Subcutaneous abdominal adipose tissue (tissue), 5 donors: ENCODE data around the gene GUCA1A.
"Not testable (repeated sequence)": the region's sequence is repeated elsewhere in the genome, so short reads cannot be mapped to it uniquely, and the experiment has no call there.

ENCODE experiments used
- H3K27ac ChIP-seq: one replicate; pipeline ENCODE4 v1.7.0; 2013; ENCODE audit warnings: low read depth, mild to moderate bottlenecking, inconsistent platforms, low read length, moderate library complexity
- H3K27me3 ChIP-seq, 5 donors: one replicate each; pipeline ENCODE4 v1.7.0; 2013; ENCODE audit warnings: low read length in 5 of 5, inconsistent platforms in 1 of 5; ENCODE audit not compliant: control insufficient read depth in 5 of 5, insufficient read depth in 4 of 5
- H3K36me3 ChIP-seq, 5 donors: one replicate each; pipeline ENCODE4 v1.7.0; 2013; ENCODE audit warnings: low read length in 5 of 5; ENCODE audit not compliant: control insufficient read depth in 5 of 5, insufficient read depth in 5 of 5
- H3K4me1 ChIP-seq, 5 donors: one replicate each; pipeline ENCODE4 v1.7.0; 2013; ENCODE audit warnings: low read length in 5 of 5, mild to moderate bottlenecking in 3 of 5, moderate library complexity in 1 of 5; ENCODE audit not compliant: control insufficient read depth in 5 of 5, insufficient read depth in 5 of 5
- H3K4me3 ChIP-seq, 5 donors: one replicate each; pipeline ENCODE4 v1.7.0; 2013; ENCODE audit warnings: low read length in 5 of 5, low read depth in 1 of 5
- H3K9ac ChIP-seq, 5 donors: one replicate each; pipeline ENCODE4 v1.7.0; 2013; ENCODE audit warnings: low read length in 5 of 5, mild to moderate bottlenecking in 4 of 5, moderate library complexity in 3 of 5
- H3K9me3 ChIP-seq, 5 donors: one replicate each; pipeline ENCODE4 v1.7.0; 2013; ENCODE audit warnings: low read length in 5 of 5; ENCODE audit not compliant: control insufficient read depth in 5 of 5
- donor health status: healthy.
- donor health status: healthy.
- donor health status: healthy.
- donor health status: healthy.
- donor health status: healthy.

Gene GUCA1A

DNA sequence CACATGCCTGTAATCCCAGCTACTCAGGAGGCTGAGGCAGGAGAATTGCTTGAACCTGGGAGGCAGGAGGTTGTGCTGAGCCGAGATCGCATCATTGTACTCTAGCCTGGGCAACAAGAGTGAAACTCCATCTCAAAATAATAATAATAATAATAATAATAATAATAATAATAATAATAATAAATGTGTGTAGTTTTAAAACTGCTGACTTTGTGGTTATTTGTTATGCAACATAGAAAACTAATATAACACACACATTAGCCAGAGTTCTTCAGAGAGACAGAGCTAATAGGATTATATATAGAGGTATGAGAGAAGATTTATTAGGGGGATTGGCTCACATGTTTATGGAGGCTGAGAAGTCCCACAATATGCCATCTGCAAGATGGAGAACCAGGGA lies 3.4 kb upstream of the GUCA1A start:
- H3K4me3 ChIP-seq, H3K36me3 ChIP-seq, H3K27me3 ChIP-seq, H3K9me3 ChIP-seq, H3K9ac ChIP-seq, H3K27ac ChIP-seq, H3K4me1 ChIP-seq: not testable (repeated sequence)

GRCh38 chr6:42171813-42172581 lies 1.2 kb upstream of the GUCA1A start:
- Histone ChIP-seq H3K4me1 (peaks cover 0 to 7% (median 0%) of the 10 kb centered on the region in 5 donors), H3K9me3 (no peaks in the 10 kb centered on the region), H3K9ac (no peak overlapping the region), H3K27me3 (no peaks in the 10 kb centered on the region), H3K4me3 (no peak overlapping the region), H3K27ac (no peak overlapping the region), H3K36me3 (no peaks in the 10 kb centered on the region)

- no peak overlapping the region for H3K27ac ChIP-seq
- H3K27me3 ChIP-seq, result peaks cover 10 to 19% (median 15%) of the 10 kb centered on the region in 5 donors
- H3K36me3 ChIP-seq, result no peaks in the 10 kb centered on the region
- no peak overlapping the region for H3K4me3 ChIP-seq
- peaks cover 0 to 3% (median 0%) of the 10 kb centered on the region in 5 donors for H3K4me1 ChIP-seq
- no peaks in the 10 kb centered on the region for H3K9me3 ChIP-seq
- H3K9ac ChIP-seq, result no peak overlapping the region
Measured at GRCh38 chr6:42175860-42176259, 2.7 kb downstream of the GUCA1A start.

- H3K9ac ChIP-seq, result no peak overlapping the region
- H3K4me1 ChIP-seq, result peaks cover 0 to 3% (median 0%) of the 10 kb centered on the region in 5 donors
- H3K36me3 ChIP-seq, result no peaks in the 10 kb centered on the region
Measured at GRCh38 chr6:42176981-42177380, 3.8 kb downstream of the GUCA1A start.

GRCh38 chr6:42177514-42178364 lies 4.6 kb downstream of the GUCA1A start:
- no peak overlapping the region for H3K27ac ChIP-seq
- peaks cover 10 to 19% (median 15%) of the 10 kb centered on the region in 5 donors for H3K27me3 ChIP-seq
- no peaks in the 10 kb centered on the region for H3K36me3 ChIP-seq
- H3K4me3 ChIP-seq, result no peak overlapping the region
- no peaks in the 10 kb centered on the region for H3K9me3 ChIP-seq
- no peak overlapping the region for H3K9ac ChIP-seq
- H3K4me1 ChIP-seq, result peaks cover 0 to 8% (median 0%) of the 10 kb centered on the region in 5 donors

More at GRCh38 chr6:42176981-42177380, 3.8 kb downstream of the GUCA1A start:
- Histone ChIP-seq H3K9me3 (no peaks in the 10 kb centered on the region), H3K27me3 (peaks cover 10 to 19% (median 15%) of the 10 kb centered on the region in 5 donors), H3K4me3 (no peak overlapping the region), H3K27ac (no peak overlapping the region)

DNA sequence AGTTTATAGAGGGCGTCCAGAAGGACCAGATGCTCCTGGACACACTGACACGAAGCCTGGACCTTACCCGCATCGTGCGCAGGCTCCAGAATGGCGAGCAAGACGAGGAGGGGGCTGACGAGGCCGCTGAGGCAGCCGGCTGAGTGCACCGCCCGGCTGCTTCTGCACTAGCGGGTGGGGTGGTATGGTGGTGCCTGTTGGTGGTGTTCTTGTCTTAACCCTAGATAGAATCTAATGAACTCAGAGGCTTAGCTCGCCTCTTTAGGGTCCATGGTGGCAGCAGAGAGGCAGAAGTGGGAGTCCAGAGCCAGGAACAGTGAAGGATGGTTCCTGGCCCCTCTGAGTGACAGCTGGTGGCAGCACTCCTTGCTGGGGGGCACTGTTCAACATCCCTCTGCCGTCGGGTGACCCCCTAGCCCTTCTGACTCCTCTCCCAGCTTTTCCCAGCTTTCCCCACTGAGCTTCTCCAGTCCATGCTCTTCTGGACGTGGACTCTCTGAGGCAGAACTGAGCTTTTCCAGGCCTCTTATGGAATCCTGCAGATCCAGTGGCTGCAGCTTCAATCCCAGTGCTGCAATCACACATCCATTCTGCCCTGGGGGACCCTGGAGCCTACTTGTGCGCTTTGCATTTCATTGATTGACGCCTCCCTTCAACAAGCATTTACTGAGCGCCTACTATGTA lies 6.2 kb downstream of the GUCA1A start:
- Histone ChIP-seq H3K36me3 (no peaks in the 10 kb centered on the region), H3K27me3 (peaks cover 10 to 19% (median 15%) of the 10 kb centered on the region in 5 donors), H3K4me1 (peaks cover 0 to 8% (median 0%) of the 10 kb centered on the region in 5 donors), H3K9ac (no peak overlapping the region), H3K9me3 (no peaks in the 10 kb centered on the region), H3K27ac (no peak overlapping the region), H3K4me3 (no peak overlapping the region)

GRCh38 chr6:42179945-42180313 lies 6.8 kb downstream of the GUCA1A start:
- H3K27ac ChIP-seq, result no peak overlapping the region

DNA sequence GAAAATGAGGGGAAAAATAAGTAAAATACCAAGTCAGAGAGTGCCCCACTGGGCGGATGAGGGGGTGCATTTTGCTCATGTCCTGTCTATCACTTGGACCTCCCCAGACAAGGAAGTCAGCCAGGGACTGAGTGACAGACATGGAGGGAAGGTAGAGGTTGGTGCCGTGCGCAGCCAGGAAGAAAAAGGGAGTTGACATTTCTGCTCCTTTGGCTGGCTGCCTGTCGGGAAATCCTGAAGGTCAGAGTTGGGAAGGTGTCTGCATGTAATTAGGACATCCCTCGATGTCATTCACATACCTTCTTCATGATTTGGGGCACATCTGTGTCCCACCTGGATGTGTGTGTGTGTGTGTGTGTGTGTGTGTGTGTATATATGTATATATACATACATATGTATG lies 8.9 kb downstream of the GUCA1A start:
- Histone ChIP-seq H3K4me1 (peaks cover 0 to 8% (median 0%) of the 10 kb centered on the region in 5 donors), H3K27me3 (peaks cover 10 to 19% (median 15%) of the 10 kb centered on the region in 5 donors), H3K4me3 (no peak overlapping the region), H3K9ac (no peak overlapping the region), H3K27ac (no peak overlapping the region), H3K36me3 (no peaks in the 10 kb centered on the region), H3K9me3 (no peaks in the 10 kb centered on the region)

More at GRCh38 chr6:42179945-42180313, 6.8 kb downstream of the GUCA1A start:
- Histone ChIP-seq H3K27me3 (peaks cover 10 to 19% (median 15%) of the 10 kb centered on the region in 5 donors), H3K36me3 (no peaks in the 10 kb centered on the region), H3K9me3 (no peaks in the 10 kb centered on the region), H3K9ac (no peak overlapping the region), H3K4me3 (no peak overlapping the region), H3K4me1 (peaks cover 0 to 8% (median 0%) of the 10 kb centered on the region in 5 donors)

GRCh38 chr6:42184475-42184874 lies 11.3 kb downstream of the GUCA1A start:
- Histone ChIP-seq H3K4me3 (no peak overlapping the region), H3K9me3 (no peaks in the 10 kb centered on the region), H3K4me1 (peaks cover 0 to 6% (median 0%) of the 10 kb centered on the region in 5 donors), H3K36me3 (no peaks in the 10 kb centered on the region), H3K27ac (no peak overlapping the region), H3K27me3 (peaks cover 0 to 2% (median under 1%) of the 10 kb centered on the region in 5 donors), H3K9ac (no peak overlapping the region)
